RWPE2 (cell line): ENCODE data around the gene HEPHL1.
A peak's percentile ranks its signal among the peaks of the same experiment; 100 is the strongest.

ENCODE experiments used
- ATAC-seq: fragments of 200-7000 bp; cut with Tn5 transposase; 3 replicates; pipeline ENCODE4 v1.9.1; 2021; ENCODE audit warnings: low read depth
- DNase-seq: peaks from one replicate; pipeline ENCODE4 v3.0.0-alpha.2; 2020; ENCODE audit warnings: low spot score
- H3K27ac ChIP-seq: fragments of 450-650 bp; 2 replicates; pipeline ENCODE4 v1.5.1; 2017; ENCODE audit warnings: mild to moderate bottlenecking; ENCODE audit not compliant: poor library complexity, severe bottlenecking
- H3K27me3 ChIP-seq: fragments of 250-450 bp; sonication (Bioruptor Pico); 2 replicates; pipeline ENCODE4 v1.5.1; 2021; ENCODE audit warnings: mild to moderate bottlenecking, moderate library complexity; ENCODE audit not compliant: insufficient read depth, poor library complexity, severe bottlenecking
- H3K36me3 ChIP-seq: fragments of 250-450 bp; sonication (Bioruptor Pico); 2 replicates; pipeline ENCODE4 v1.5.1; 2020; ENCODE audit warnings: low read depth, mild to moderate bottlenecking, moderate library complexity
- H3K4me1 ChIP-seq: fragments of 250-450 bp; sonication (Bioruptor Pico); 2 replicates; pipeline ENCODE4 v1.5.1; 2021; ENCODE audit warnings: mild to moderate bottlenecking, moderate library complexity; ENCODE audit not compliant: insufficient read depth, poor library complexity, severe bottlenecking
- H3K4me3 ChIP-seq: fragments of 250-450 bp; sonication (Bioruptor Pico); 2 replicates; pipeline ENCODE4 v1.5.1; 2021; ENCODE audit warnings: mild to moderate bottlenecking, moderate library complexity; ENCODE audit not compliant: severe bottlenecking
- H3K9me3 ChIP-seq: fragments of 250-450 bp; sonication (Bioruptor Pico); 2 replicates; pipeline ENCODE4 v1.5.1; 2021; ENCODE audit warnings: mild to moderate bottlenecking, moderate library complexity; ENCODE audit not compliant: severe bottlenecking
- TF ChIP-seq, protein P1 (sequence below): fragments of 450-650 bp; IDR thresholded peaks from one replicate; pipeline ENCODE4 v1.5.1; 2017; ENCODE audit warnings: mild to moderate bottlenecking, moderate library complexity; ENCODE audit not compliant: poor library complexity, severe bottlenecking

The HEPHL1 gene

DNA sequence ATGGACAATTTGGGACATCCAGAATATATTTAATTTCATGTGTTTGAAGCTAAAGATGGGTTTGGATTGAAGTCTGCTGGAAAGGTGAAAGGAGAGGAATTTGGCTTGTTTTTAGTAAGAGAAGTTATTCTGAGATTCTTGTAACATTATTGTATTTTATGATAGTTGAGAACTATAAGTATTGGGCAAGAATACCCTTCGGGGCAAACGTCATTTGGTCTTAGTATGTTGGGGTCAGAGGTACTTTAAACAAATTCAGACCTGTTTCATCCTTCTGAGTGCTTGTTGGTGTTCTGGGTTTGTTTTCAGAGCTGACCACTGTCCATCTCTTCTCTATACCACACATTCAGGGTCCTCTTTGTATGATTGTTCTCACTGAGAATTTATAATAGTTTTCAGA, 127.0 kb downstream of the HEPHL1 start:
- no peak for ATAC-seq
- peaks cover 72% of the 10 kb centered on the region for H3K4me1 ChIP-seq
- TF ChIP-seq, protein P1, sequence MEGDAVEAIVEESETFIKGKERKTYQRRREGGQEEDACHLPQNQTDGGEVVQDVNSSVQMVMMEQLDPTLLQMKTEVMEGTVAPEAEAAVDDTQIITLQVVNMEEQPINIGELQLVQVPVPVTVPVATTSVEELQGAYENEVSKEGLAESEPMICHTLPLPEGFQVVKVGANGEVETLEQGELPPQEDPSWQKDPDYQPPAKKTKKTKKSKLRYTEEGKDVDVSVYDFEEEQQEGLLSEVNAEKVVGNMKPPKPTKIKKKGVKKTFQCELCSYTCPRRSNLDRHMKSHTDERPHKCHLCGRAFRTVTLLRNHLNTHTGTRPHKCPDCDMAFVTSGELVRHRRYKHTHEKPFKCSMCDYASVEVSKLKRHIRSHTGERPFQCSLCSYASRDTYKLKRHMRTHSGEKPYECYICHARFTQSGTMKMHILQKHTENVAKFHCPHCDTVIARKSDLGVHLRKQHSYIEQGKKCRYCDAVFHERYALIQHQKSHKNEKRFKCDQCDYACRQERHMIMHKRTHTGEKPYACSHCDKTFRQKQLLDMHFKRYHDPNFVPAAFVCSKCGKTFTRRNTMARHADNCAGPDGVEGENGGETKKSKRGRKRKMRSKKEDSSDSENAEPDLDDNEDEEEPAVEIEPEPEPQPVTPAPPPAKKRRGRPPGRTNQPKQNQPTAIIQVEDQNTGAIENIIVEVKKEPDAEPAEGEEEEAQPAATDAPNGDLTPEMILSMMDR = no peak

DNA sequence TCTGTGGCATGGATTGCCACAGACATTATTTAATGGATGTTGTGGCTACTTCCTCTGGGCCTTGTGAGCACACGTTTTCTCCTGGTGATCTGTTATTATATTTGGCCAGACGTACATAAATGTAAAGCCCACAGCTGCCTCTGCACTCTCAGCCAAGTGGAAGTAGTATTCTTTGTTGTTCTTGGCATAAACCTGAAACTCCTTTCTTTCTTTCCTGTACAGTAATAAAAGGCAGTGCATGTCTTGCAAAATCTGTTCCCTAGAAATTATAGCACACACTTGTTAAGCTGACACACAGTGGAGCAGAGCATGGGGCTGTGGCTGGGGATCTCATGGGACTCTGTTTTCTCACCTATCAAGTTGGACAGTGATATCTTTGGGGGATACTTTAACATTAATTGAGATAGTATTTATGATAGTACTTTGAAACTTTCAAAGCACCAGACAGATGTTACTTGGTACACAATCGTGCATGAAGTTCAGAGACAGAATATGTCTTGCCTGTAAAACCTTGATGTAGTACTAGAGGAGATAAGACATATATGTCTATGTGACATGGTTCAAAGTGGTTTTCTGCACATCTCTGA, 128.4 kb downstream of the HEPHL1 start:
- H3K4me1 ChIP-seq = peaks cover 66% of the 10 kb centered on the region
- H3K9me3 ChIP-seq = no peaks in the 10 kb centered on the region
- peaks cover 18% of the 10 kb centered on the region for H3K36me3 ChIP-seq
- TF ChIP-seq, protein P1 = no peak
- no peaks in the 10 kb centered on the region for H3K27me3 ChIP-seq
- peak overlapping the region; percentile 91 for H3K27ac ChIP-seq
- ATAC-seq = peak; percentile 63
- DNase-seq = no peak
- H3K4me3 ChIP-seq = no peak overlapping the region

More for the DNA sequence above, 127.0 kb downstream of the HEPHL1 start:
- H3K9me3 ChIP-seq = no peaks in the 10 kb centered on the region
- no peaks in the 10 kb centered on the region for H3K27me3 ChIP-seq
- no peak for DNase-seq
- H3K36me3 ChIP-seq = peaks cover 5% of the 10 kb centered on the region; the same call in 1 of the 2 replicates
- H3K4me3 ChIP-seq = no peak overlapping the region
- peak overlapping the region; percentile 91 for H3K27ac ChIP-seq

GRCh38 chr11:94150056-94150455, 128.9 kb downstream of the HEPHL1 start:
- TF ChIP-seq, protein P1 = no peak
- Histone ChIP-seq H3K4me1 (peaks cover 65% of the 10 kb centered on the region), H3K36me3 (peaks cover 23% of the 10 kb centered on the region), H3K27me3 (no peaks in the 10 kb centered on the region), H3K27ac (peak overlapping the region; percentile 91), H3K9me3 (no peaks in the 10 kb centered on the region), H3K4me3 (no peak overlapping the region)
- DNase-seq (no peak), ATAC-seq (peak; percentile 39)

- H3K36me3 ChIP-seq = peaks cover 25% of the 10 kb centered on the region
- no peaks in the 10 kb centered on the region for H3K9me3 ChIP-seq
- H3K4me3 ChIP-seq = no peak overlapping the region
- DNase-seq (no peak), ATAC-seq (no peak)
- no peaks in the 10 kb centered on the region for H3K27me3 ChIP-seq
- TF ChIP-seq, protein P1 = no peak
- H3K27ac ChIP-seq = peak overlapping the region; percentile 91
- peaks cover 60% of the 10 kb centered on the region for H3K4me1 ChIP-seq
Observed at GRCh38 chr11:94150704-94151685, 129.8 kb downstream of the HEPHL1 start.
